K562 (cell line): Measurements from ENCODE around the gene UBQLN2. TPM values are rescaled to one million over a fixed set of nuclear protein-coding genes. Genes with fewer than 3 reads are reported as not detected.

Experiments
- ARNT ChIP-seq, 2 experiments: fragments of 450-650 bp; IDR thresholded peaks; 2 replicates each; pipeline ENCODE4 v1.6.1; 2016; ENCODE audit warnings: mild to moderate bottlenecking in 1 of 2
- ASH1L ChIP-seq: fragments of 450-650 bp; IDR thresholded peaks from 2 replicates; pipeline ENCODE4 v1.6.1; 2018; ENCODE audit warnings: borderline replicate concordance, mild to moderate bottlenecking, low read depth; ENCODE audit not compliant: partially characterized antibody
- CCNT2 ChIP-seq: IDR thresholded peaks from 2 replicates; pipeline ENCODE4 v1.6.1; 2011; ENCODE audit warnings: borderline replicate concordance, low read depth, mild to moderate bottlenecking, moderate library complexity, mixed read lengths, low read length; ENCODE audit not compliant: insufficient read length; ENCODE audit errors: extremely low read depth
- DDX20 ChIP-seq: fragments of 450-650 bp; IDR thresholded peaks from 2 replicates; pipeline ENCODE4 v1.6.1; 2016; ENCODE audit warnings: missing genetic modification characterization, low read depth, mild to moderate bottlenecking, missing compliant biosample characterization, moderate library complexity
- E2F1 ChIP-seq: sonication (generic); formaldehyde crosslinking; IDR thresholded peaks from 2 replicates; pipeline ENCODE4 v1.8.1; 2023; ENCODE audit warnings: mild to moderate bottlenecking, missing genetic modification reagents, moderate library complexity
- ETV5 ChIP-seq: sonication (generic); formaldehyde crosslinking; IDR thresholded peaks from 2 replicates; pipeline ENCODE4 v1.4.0; 2020; ENCODE audit warnings: low read depth, mild to moderate bottlenecking, missing genetic modification reagents
- GABPB1 ChIP-seq: sonication (generic); formaldehyde crosslinking; IDR thresholded peaks from 2 replicates; pipeline ENCODE4 v1.8.0; 2022; ENCODE audit warnings: mild to moderate bottlenecking, missing genetic modification reagents
- GTF2A2 ChIP-seq: IDR thresholded peaks from 2 replicates; pipeline ENCODE4 v1.6.1; 2016; ENCODE audit warnings: mild to moderate bottlenecking, missing genetic modification characterization, missing compliant biosample characterization
- HLTF ChIP-seq: fragments of 450-650 bp; IDR thresholded peaks from 2 replicates; pipeline ENCODE4 v1.6.1; 2016
- MED1 ChIP-seq: sonication (generic); formaldehyde crosslinking; IDR thresholded peaks from 2 replicates; pipeline ENCODE4 v1.8.1; 2023; ENCODE audit warnings: missing genetic modification reagents, borderline replicate concordance
- NCOA6 ChIP-seq: fragments of 450-650 bp; IDR thresholded peaks from 2 replicates; pipeline ENCODE4 v1.6.1; 2017; ENCODE audit warnings: mild to moderate bottlenecking
- NFIX ChIP-seq: fragments of 250-450 bp; sonication (Bioruptor Pico); IDR thresholded peaks from 2 replicates; pipeline ENCODE4 v1.4.0; 2020; ENCODE audit warnings: low read depth, mild to moderate bottlenecking, moderate library complexity
- PHB ChIP-seq: fragments of 250-450 bp; sonication (Bioruptor Pico); IDR thresholded peaks from 2 replicates; pipeline ENCODE4 v1.5.0; 2021
- PHF21A ChIP-seq: fragments of 450-650 bp; IDR thresholded peaks from 2 replicates; pipeline ENCODE4 v1.6.1; 2017; ENCODE audit warnings: low read depth, borderline replicate concordance
- PHTF2 ChIP-seq: fragments of 250-450 bp; sonication (Bioruptor Pico); IDR thresholded peaks from 2 replicates; pipeline ENCODE4 v1.5.0; 2021; ENCODE audit warnings: mild to moderate bottlenecking
- YBX1 ChIP-seq: fragments of 450-650 bp; IDR thresholded peaks from 2 replicates; pipeline ENCODE4 v1.7.1; 2016; ENCODE audit warnings: mild to moderate bottlenecking
- polyA plus RNA-seq, 8 experiments: library from polyadenylated mRNA; depleted of rRNA in 4 of 8; stranded (reverse) in 5 of 8; unstranded in 3 of 8; fragments of >200 nt; fragmentation: Nextera tagmentation in 2 of 8; fragmentation: Illumina TruSeq in 1 of 8; extraction: Ambion mirVana in 2 of 8; extraction: Trizol in 1 of 8; gene quantifications; 2 replicates each; pipeline versions ENCODE4 v1.2.1 to v1.2.3, GENCODE V29; 2011 to 2014; ENCODE audit warnings: inconsistent platforms in 1 of 8, missing spikeins in 1 of 8
- total RNA-seq, 7 experiments: library from RNA; depleted of rRNA in 6 of 7; stranded (reverse); fragments of >200 nt in 6 of 7; fragmentation: Illumina TruSeq in 2 of 7; extraction: Trizol in 2 of 7; gene quantifications; 2 replicates each; pipeline versions ENCODE4 v1.2.1 to v1.2.3, GENCODE V29; 2011 to 2021; ENCODE audit warnings: low replicate concordance in 1 of 7
- TF ChIP-seq, protein P1 (sequence below), 2 experiments: IDR thresholded peaks; 2 replicates each; pipeline ENCODE4 v1.6.1; 2011; ENCODE audit warnings: borderline replicate concordance in 1 of 2, control low read depth in 1 of 2, low read depth in 1 of 2, low read length in 1 of 2, mild to moderate bottlenecking in 1 of 2, mixed read lengths in 1 of 2, moderate library complexity in 1 of 2; ENCODE audit not compliant: insufficient read depth in 1 of 2, insufficient read length in 1 of 2, poor library complexity in 1 of 2, severe bottlenecking in 1 of 2; ENCODE audit errors: extremely low read depth in 1 of 2
- TF ChIP-seq, protein P2 (sequence below): sonication (generic); formaldehyde crosslinking; IDR thresholded peaks from 2 replicates; pipeline ENCODE4 v1.8.0; 2022; ENCODE audit warnings: mild to moderate bottlenecking, missing genetic modification reagents
- TF ChIP-seq, protein P3 (sequence below): sonication (generic); formaldehyde crosslinking; IDR thresholded peaks from 2 replicates; pipeline ENCODE4 v1.4.0; 2020; ENCODE audit warnings: mild to moderate bottlenecking, missing genetic modification reagents
- TF ChIP-seq, protein P4 (sequence below): sonication (generic); formaldehyde crosslinking; IDR thresholded peaks from 2 replicates; pipeline ENCODE4 v1.8.0; 2022; ENCODE audit warnings: mild to moderate bottlenecking, low read depth, missing genetic modification reagents

UBQLN2 gene
- total and polyA plus RNA-seq, 9 of the 15 experiments (the other 6 are each of a cell fraction or from before 2014, with no cell fraction given) = 1.5 to 17.9 (median 5.7) TPM

DNA sequence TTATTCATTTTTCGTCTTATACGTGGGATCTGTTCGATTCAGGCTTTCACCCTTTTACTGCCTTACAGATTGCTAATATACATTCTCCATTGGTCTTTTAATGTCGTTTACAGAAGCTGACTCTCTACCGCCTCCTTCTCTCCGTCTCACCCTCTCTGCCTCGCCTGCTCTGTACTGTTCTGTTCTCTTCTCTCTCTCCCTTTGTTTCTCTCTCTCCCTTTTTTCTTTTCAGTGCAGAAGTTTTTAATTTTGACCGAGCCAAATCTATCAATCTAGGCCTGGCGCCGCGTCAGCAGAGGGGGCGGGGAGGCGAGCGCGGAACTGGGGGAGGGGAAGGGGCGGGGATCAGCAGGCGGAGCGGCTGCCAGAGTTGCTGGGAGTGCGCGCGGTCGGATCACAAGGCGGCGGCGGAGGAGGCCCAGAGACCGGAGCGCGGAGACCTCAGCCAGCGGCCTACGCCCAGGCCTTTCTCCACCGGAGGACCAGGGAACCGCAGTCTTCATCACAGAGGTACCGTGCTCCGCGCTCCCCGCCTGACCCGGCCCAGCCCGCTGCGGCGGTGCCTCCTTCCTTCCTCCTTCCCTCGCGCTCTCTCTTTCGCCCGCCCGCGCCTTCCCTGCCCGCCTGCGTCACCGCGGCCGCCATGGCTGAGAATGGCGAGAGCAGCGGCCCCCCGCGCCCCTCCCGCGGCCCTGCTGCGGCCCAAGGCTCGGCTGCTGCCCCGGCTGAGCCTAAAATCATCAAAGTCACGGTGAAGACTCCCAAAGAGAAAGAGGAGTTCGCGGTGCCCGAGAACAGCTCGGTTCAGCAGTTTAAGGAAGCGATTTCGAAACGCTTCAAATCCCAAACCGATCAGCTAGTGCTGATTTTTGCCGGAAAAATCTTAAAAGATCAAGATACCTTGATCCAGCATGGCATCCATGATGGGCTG lies at the start of gene UBQLN2 (continued):
- no peak for TF ChIP-seq DDX20 (tag)
- TF ChIP-seq HLTF = no peak
- TF ChIP-seq PHTF2 (CRISPR knock-in tag) = no peak
- TF ChIP-seq, protein P1, sequence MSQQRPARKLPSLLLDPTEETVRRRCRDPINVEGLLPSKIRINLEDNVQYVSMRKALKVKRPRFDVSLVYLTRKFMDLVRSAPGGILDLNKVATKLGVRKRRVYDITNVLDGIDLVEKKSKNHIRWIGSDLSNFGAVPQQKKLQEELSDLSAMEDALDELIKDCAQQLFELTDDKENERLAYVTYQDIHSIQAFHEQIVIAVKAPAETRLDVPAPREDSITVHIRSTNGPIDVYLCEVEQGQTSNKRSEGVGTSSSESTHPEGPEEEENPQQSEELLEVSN (IDR thresholded peaks at IDR 0.05; ENCODE audit: borderline replicate concordance in 1 of 2, extremely low read depth in 1 of 2, insufficient read depth in 1 of 2, insufficient read length in 1 of 2, low read depth in 1 of 2, low read length in 1 of 2, poor library complexity in 1 of 2, severe bottlenecking in 1 of 2) = peak; percentile 27 to 65
- TF ChIP-seq, protein P2, sequence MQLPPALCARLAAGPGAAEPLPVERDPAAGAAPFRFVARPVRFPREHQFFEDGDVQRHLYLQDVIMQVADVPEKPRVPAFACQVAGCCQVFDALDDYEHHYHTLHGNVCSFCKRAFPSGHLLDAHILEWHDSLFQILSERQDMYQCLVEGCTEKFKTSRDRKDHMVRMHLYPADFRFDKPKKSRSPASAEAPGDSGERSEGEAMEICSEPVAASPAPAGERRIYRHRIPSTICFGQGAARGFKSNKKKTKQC (CRISPR knock-in tag) = no peak
- TF ChIP-seq E2F1 (CRISPR knock-in tag) = no peak
- TF ChIP-seq, protein P3, sequence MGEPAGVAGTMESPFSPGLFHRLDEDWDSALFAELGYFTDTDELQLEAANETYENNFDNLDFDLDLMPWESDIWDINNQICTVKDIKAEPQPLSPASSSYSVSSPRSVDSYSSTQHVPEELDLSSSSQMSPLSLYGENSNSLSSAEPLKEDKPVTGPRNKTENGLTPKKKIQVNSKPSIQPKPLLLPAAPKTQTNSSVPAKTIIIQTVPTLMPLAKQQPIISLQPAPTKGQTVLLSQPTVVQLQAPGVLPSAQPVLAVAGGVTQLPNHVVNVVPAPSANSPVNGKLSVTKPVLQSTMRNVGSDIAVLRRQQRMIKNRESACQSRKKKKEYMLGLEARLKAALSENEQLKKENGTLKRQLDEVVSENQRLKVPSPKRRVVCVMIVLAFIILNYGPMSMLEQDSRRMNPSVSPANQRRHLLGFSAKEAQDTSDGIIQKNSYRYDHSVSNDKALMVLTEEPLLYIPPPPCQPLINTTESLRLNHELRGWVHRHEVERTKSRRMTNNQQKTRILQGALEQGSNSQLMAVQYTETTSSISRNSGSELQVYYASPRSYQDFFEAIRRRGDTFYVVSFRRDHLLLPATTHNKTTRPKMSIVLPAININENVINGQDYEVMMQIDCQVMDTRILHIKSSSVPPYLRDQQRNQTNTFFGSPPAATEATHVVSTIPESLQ (CRISPR knock-in tag) = no peak
- no peak for TF ChIP-seq MED1
- TF ChIP-seq CCNT2 = no peak
- TF ChIP-seq, protein P4, sequence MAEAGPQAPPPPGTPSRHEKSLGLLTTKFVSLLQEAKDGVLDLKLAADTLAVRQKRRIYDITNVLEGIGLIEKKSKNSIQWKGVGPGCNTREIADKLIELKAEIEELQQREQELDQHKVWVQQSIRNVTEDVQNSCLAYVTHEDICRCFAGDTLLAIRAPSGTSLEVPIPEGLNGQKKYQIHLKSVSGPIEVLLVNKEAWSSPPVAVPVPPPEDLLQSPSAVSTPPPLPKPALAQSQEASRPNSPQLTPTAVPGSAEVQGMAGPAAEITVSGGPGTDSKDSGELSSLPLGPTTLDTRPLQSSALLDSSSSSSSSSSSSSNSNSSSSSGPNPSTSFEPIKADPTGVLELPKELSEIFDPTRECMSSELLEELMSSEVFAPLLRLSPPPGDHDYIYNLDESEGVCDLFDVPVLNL = no peak
- TF ChIP-seq YBX1 = no peak
- TF ChIP-seq NFIX (CRISPR knock-in tag) = no peak
- no peak for TF ChIP-seq GABPB1 (CRISPR knock-in tag)
- no peak for TF ChIP-seq PHF21A
- TF ChIP-seq GTF2A2 (tag) = no peak
- TF ChIP-seq ETV5 (CRISPR knock-in tag) = no peak
- TF ChIP-seq ARNT (IDR thresholded peaks at IDR 0.05) = peak in 1 of 2 experiments; percentile 70; a peak in 1 of 4 replicates
- TF ChIP-seq ASH1L = no peak
- TF ChIP-seq NCOA6 = no peak
- no peak for TF ChIP-seq PHB
